Esophagus squamous epithelium (tissue), 5 donors: ENCODE results near the gene NUDT16L1. TPM values are rescaled to one million over a fixed set of nuclear protein-coding genes. Genes with fewer than 3 reads are reported as not detected.

Experiments
- DNase-seq: peaks from one replicate; lab custom pipeline; 2025; lab: John Stamatoyannopoulos, UW
- H3K27ac ChIP-seq, 4 donors: fragments of 200-600 bp; sonication (generic); one replicate each; pipeline ENCODE4 v1.5.1; 2016 to 2019; ENCODE audit warnings: mild to moderate bottlenecking in 1 of 4
- H3K27me3 ChIP-seq, 4 donors: fragments of 200-600 bp; sonication (generic); 1 replicate in 3 of 4; 2 replicates in 1 of 4; pipeline versions ENCODE4 v1.5.1 to v1.6.0; 2017 to 2021; ENCODE audit warnings: antibody characterized with exemption in 1 of 4
- H3K36me3 ChIP-seq, 3 donors: fragments of 200-600 bp; sonication (generic); one replicate each; pipeline ENCODE4 v1.5.1; 2016 to 2019
- H3K4me1 ChIP-seq, 3 donors: fragments of 200-600 bp; sonication (generic); one replicate each; pipeline ENCODE4 v1.5.1; 2017 to 2019
- H3K4me3 ChIP-seq, 4 donors: fragments of 200-600 bp; sonication (generic); 1 replicate in 3 of 4; 2 replicates in 1 of 4; pipeline ENCODE4 v1.5.1; 2016 to 2019; ENCODE audit warnings: mild to moderate bottlenecking in 2 of 4, moderate library complexity in 1 of 4
- H3K9me3 ChIP-seq, 3 donors: fragments of 200-600 bp; sonication (generic); one replicate each; pipeline ENCODE4 v1.5.1; 2016 to 2019
- POLR2A ChIP-seq, 4 donors: fragments of 450-650 bp; IDR thresholded peaks; one replicate each; pipeline ENCODE4 v1.6.1; 2017; ENCODE audit warnings: antibody characterized with exemption in 4 of 4, mild to moderate bottlenecking in 4 of 4, moderate library complexity in 3 of 4
- WGBS, 2 donors: methylation state at CpG; one replicate each; pipeline ENCODE4 v1.1.5; 2018; 5-methylcytosine and 5-hydroxymethylcytosine counted together
- intact Hi-C: fragments of 100-400 bp; cut with DNase I; formaldehyde crosslinking; loops from one replicate; pipeline ENCODE4 v1.15.0; 2022
- total RNA-seq, 4 donors: library from RNA; depleted of rRNA; stranded (reverse); fragments of >200 nt; gene quantifications; one replicate each; pipeline ENCODE4 v1.1.0, GENCODE V29; 2016
- TF ChIP-seq, protein P1 (sequence below), 6 experiments: fragments of 450-650 bp in 4 of 6; fragments of 200-600 bp in 2 of 6; sonication (generic) in 2 of 6; IDR thresholded peaks; one replicate each; pipeline ENCODE4 v1.5.1; 2016 to 2019; ENCODE audit warnings: antibody characterized with exemption in 6 of 6, mild to moderate bottlenecking in 4 of 6, moderate library complexity in 4 of 6
- donor health status: DM: yes; HTN: yes; CAD: no.

NUDT16L1 gene
- total RNA-seq, 4 donors from 2014 or later: 18.5 to 27.8 (median 21.0) TPM

DNA sequence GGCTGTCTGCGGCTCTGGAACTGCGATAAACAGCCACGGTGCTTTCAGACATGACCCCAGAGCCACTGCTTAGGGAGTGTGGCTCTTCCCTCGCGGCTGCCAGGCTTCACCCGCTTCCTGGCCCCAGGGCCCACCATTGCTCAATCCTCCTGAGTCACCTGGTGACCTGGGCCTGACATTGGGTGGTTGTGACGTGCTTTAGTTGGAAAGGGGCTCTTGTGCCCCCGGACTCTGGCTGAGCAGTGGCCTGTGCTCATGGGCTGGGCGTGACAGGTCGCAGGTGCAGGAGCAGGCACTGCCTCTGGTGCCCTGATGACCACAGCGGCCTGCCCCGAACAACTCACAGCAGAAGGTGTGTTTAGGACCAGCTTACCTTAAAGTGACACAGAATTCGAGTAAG is 8.6 kb upstream of the NUDT16L1 start:
- Histone ChIP-seq H3K36me3 (peaks cover 26 to 98% (median 35%) of the 10 kb centered on the region in 3 donors), H3K4me1 (peaks cover 0 to 32% (median 0%) of the 10 kb centered on the region in 3 donors), H3K9me3 (no peaks in the 10 kb centered on the region), H3K4me3 (no peak overlapping the region), H3K27ac (no peak overlapping the region), H3K27me3 (no peaks in the 10 kb centered on the region)
- DNase-seq: no peak
- no peak for TF ChIP-seq POLR2A (IDR thresholded peaks at IDR 0.05)
- TF ChIP-seq, protein P1, sequence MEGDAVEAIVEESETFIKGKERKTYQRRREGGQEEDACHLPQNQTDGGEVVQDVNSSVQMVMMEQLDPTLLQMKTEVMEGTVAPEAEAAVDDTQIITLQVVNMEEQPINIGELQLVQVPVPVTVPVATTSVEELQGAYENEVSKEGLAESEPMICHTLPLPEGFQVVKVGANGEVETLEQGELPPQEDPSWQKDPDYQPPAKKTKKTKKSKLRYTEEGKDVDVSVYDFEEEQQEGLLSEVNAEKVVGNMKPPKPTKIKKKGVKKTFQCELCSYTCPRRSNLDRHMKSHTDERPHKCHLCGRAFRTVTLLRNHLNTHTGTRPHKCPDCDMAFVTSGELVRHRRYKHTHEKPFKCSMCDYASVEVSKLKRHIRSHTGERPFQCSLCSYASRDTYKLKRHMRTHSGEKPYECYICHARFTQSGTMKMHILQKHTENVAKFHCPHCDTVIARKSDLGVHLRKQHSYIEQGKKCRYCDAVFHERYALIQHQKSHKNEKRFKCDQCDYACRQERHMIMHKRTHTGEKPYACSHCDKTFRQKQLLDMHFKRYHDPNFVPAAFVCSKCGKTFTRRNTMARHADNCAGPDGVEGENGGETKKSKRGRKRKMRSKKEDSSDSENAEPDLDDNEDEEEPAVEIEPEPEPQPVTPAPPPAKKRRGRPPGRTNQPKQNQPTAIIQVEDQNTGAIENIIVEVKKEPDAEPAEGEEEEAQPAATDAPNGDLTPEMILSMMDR (IDR thresholded peaks at IDR 0.05): no peak
- 52 to 100% methylated on average over 1 to 6 of the region's 13 CpGs for WGBS, 2 donors
- intact Hi-C loops: no loop called here

DNA sequence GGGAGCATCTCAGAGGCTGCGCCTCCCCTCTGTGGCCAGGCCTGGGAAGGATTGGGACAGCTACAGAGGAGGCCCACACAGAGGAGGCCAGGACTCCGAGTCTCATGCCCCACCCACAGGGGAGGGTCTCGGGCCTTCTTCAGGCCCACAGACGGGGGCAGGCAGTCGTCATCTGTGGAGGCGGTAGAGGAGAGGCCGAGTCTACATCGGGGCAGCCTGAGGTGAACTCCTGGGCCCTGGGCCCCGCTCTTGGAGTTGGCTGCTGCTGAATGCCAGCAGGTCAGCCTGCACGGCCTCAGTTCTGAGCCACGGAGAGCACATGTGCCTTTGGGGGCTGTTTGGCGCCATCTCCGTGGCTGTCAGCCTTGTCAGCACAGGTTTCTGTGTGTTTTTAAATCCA is 8.1 kb upstream of the NUDT16L1 start:
- Histone ChIP-seq H3K36me3 (peaks cover 26 to 98% (median 35%) of the 10 kb centered on the region in 3 donors), H3K27me3 (no peaks in the 10 kb centered on the region), H3K4me1 (peaks cover 0 to 31% (median 3%) of the 10 kb centered on the region in 3 donors), H3K27ac (no peak overlapping the region), H3K9me3 (no peaks in the 10 kb centered on the region), H3K4me3 (no peak overlapping the region)
- DNase-seq: no peak
- intact Hi-C loops: no loop called here
- WGBS, 2 donors: 73% methylated on average over 3 of the region's 13 CpGs; no CpG with 5 or more reads in 1 of the 2 donors
- no peak for TF ChIP-seq POLR2A (IDR thresholded peaks at IDR 0.05)
- TF ChIP-seq, protein P1 (IDR thresholded peaks at IDR 0.05): no peak

DNA sequence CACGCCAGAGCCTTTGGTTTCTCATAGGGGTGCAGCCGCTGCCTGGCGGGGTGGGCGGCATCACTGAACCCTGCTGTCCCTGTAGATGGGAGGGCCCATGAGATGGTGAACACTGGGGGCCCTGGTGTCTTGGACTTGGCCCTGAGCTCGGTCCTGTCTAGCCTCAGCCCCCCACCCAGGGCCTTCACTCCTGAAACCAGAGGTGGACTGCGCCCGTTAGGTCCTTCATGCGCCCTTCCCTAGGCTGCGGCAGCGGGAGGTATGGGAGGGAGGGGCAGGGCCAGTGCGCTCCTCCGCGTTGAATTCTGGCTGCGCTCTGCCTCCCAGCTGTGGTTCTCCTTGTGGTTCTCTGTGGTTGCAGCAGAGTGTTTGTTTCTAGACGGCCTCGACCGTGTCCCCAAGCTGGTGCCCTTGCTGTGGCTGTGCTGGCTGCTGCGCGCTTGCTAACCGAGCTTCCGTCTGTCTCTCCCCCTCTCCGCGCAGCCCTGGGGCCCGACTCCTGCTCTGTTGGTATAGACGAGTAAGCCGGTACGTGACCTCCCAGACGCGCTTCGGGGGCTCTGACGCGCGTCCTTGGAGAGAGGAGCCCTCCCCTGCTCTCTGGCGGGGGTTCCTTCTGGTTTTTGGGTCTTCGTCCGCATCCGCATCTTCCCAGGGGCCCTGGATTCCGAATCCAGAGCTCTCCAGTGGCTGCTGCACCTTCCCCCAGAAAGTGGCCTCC is 7.4 kb upstream of the NUDT16L1 start:
- Histone ChIP-seq H3K27ac (no peak overlapping the region), H3K27me3 (no peaks in the 10 kb centered on the region), H3K36me3 (peaks cover 26 to 99% (median 35%) of the 10 kb centered on the region in 3 donors), H3K4me3 (no peak overlapping the region), H3K9me3 (no peaks in the 10 kb centered on the region), H3K4me1 (peaks cover 0 to 31% (median 3%) of the 10 kb centered on the region in 3 donors)
- no peak for DNase-seq
- WGBS, 2 donors: 92% methylated on average over 29 of the region's 38 CpGs; no CpG with 5 or more reads in 1 of the 2 donors
- TF ChIP-seq, protein P1 (IDR thresholded peaks at IDR 0.05): no peak
- intact Hi-C loops: no loop called here

DNA sequence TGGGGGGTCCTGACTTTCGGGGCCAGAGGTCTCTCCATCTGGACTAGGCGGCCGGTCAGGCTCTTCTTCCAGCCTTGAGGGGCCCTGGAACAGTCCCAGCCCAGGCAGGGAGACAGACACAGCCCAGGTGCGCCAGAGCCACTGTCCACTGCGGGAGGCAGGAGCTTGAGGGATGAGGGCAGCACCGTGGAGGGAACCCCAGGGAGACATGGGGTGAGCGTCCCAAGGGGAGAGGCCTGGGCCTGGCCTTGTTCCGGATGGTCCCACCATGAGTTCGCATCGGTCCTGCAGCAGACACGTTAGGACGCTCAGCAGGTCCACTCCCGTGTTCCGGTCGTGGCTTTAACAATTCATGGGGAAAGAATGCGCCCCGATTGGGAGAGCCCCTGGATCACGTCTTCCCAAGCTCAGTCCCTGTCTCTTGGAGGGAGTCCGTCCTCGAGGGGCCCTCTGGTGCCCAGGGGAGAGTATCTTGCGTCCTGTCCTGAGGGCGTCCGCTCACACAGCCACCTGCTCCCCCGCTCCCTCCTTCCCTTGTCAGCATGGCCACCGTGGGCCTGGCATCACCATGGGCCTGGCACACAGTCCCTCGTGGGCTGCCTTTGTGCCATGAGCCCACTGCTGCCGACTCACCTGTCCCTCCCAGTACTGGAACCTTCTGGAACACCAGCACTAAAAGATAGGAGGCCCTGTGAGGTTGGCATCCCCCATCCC is 6.7 kb upstream of the NUDT16L1 start:
- H3K36me3 ChIP-seq: peaks cover 26 to 92% (median 35%) of the 10 kb centered on the region in 3 donors
- no peaks in the 10 kb centered on the region for H3K27me3 ChIP-seq
- no peaks in the 10 kb centered on the region for H3K9me3 ChIP-seq
- no peak for DNase-seq
- no peak overlapping the region for H3K27ac ChIP-seq
- no peak overlapping the region for H3K4me3 ChIP-seq
- peaks cover 0 to 26% (median 3%) of the 10 kb centered on the region in 3 donors for H3K4me1 ChIP-seq
- 89 to 96% methylated on average over 11 to 18 of the region's 27 CpGs for WGBS, 2 donors
- intact Hi-C loops: no loop called here
- TF ChIP-seq POLR2A (IDR thresholded peaks at IDR 0.05): no peak
- TF ChIP-seq, protein P1 (IDR thresholded peaks at IDR 0.05): no peak

DNA sequence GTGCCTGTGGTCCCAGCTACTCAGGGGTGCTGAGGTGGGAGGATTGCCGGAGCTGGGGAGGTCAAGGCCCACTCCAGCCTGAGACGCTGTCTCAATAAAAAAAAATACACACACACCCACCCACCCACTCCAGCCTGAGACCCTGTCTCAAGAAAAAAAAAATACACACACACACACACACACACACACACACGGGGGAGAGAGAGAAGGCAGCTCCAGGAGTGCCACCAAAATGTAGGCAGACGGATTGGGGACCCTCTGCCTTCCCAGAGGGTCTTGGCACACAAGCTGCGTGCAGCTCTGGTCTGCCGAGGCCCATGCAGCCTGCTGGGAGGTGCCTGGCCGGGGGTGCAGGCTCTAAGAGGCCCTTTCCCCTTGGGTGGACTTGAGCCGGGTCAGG is 5.9 kb upstream of the NUDT16L1 start:
- no peak overlapping the region for H3K4me3 ChIP-seq
- WGBS, 2 donors: 68 to 79% methylated on average over 5 to 8 of the region's 8 CpGs
- peaks cover 19 to 85% (median 29%) of the 10 kb centered on the region in 3 donors for H3K36me3 ChIP-seq
- intact Hi-C loops: no loop called here
- no peaks in the 10 kb centered on the region for H3K9me3 ChIP-seq
- no peak for DNase-seq
- H3K4me1 ChIP-seq: peaks cover 0 to 25% (median 10%) of the 10 kb centered on the region in 3 donors
- H3K27ac ChIP-seq: no peak overlapping the region
- H3K27me3 ChIP-seq: no peaks in the 10 kb centered on the region
- TF ChIP-seq, protein P1 (IDR thresholded peaks at IDR 0.05): no peak
- no peak for TF ChIP-seq POLR2A (IDR thresholded peaks at IDR 0.05)
